HepG2 (cell line): ENCODE measurements around the gene TARS3. TPM values are rescaled to one million over a fixed set of nuclear protein-coding genes. Genes with fewer than 3 reads are reported as not detected.

Experiments
- ATAC-seq: fragments of 200-7000 bp; cut with Tn5 transposase; 3 replicates; pipeline ENCODE4 v1.9.1; 2020; ENCODE audit warnings: mild to moderate bottlenecking, moderate library complexity
- BruUV-seq: library from RNA; stranded (reverse); fragments of 400-500 nt; replicated peaks from 2 replicates; lab custom pipeline; 2021; lab: Mats Ljungman, UMichigan
- CTCF ChIA-PET: fragments of 300-600 bp; formaldehyde crosslinking; extraction: SDS; loops from one replicate; lab custom pipeline; 2021; ENCODE audit warnings: low total read pairs, inconsistent platforms, low intra/inter-chr PET ratio; lab: Yijun Ruan, JAX
- POLR2A ChIA-PET: fragments of 350-600 bp; sonication (Branson Sonifier 250); formaldehyde crosslinking; loops from one replicate; lab custom pipeline; 2020; ENCODE audit warnings: antibody characterized with exemption, inconsistent platforms; lab: Yijun Ruan, JAX
- DNase-seq: peaks from one replicate; pipeline ENCODE4 v3.0.0-alpha.2; 2015; ENCODE audit warnings: low spot score
- FAIRE-seq: peaks from 3 replicates; lab custom pipeline; 2011; peaks lifted over from hg19 to GRCh38; lab: Jason Lieb, UNC
- H2AFZ ChIP-seq: one replicate; pipeline ENCODE4 v1.6.1; 2011; ENCODE audit warnings: low read length, inconsistent platforms
- H3K27ac ChIP-seq: fragments of 300-600 bp; 3 replicates; pipeline ENCODE4 v1.8.0; 2011; ENCODE audit warnings: mixed run types, mild to moderate bottlenecking, mixed read lengths, low read length, inconsistent platforms; ENCODE audit not compliant: insufficient read depth; ENCODE audit errors: extremely low read length
- H3K27me3 ChIP-seq, 2 experiments: fragments of 200-600 bp in 1 of 2; 2 replicates in 1 of 2; 3 replicates in 1 of 2; pipeline versions ENCODE4 v1.6.0 to v1.8.0; 2011; ENCODE audit warnings: low read length in 2 of 2, mild to moderate bottlenecking in 2 of 2, moderate library complexity in 2 of 2, inconsistent platforms in 1 of 2; ENCODE audit not compliant: insufficient read depth in 2 of 2, control insufficient read depth in 1 of 2
- H3K36me3 ChIP-seq, 2 experiments: fragments of 200-600 bp in 1 of 2; replicated peaks in 1 of 2; 2 replicates in 1 of 2; 3 replicates in 1 of 2; pipeline versions ENCODE4 v1.5.1 to v1.8.0; 2011; ENCODE audit warnings: low read length in 2 of 2, inconsistent platforms in 1 of 2; ENCODE audit not compliant: insufficient read depth in 2 of 2, control insufficient read depth in 1 of 2
- H3K4me1 ChIP-seq: 2 replicates; pipeline ENCODE4 v1.5.1; 2012; ENCODE audit warnings: low read length, inconsistent platforms; ENCODE audit not compliant: insufficient read depth
- H3K4me2 ChIP-seq: 2 replicates; pipeline ENCODE4 v1.6.0; 2011; ENCODE audit warnings: low read depth, low read length, inconsistent platforms
- H3K4me3 ChIP-seq, 3 experiments: fragments of 200-600 bp in 1 of 3; sonication (generic), shearing (Covaris generic) in 1 of 3; replicated peaks in 1 of 3; 2 replicates each; pipeline ENCODE4 v1.5.1; 2011 to 2016; ENCODE audit warnings: low read length in 3 of 3, inconsistent platforms in 2 of 3, low read depth in 2 of 3, mild to moderate bottlenecking in 2 of 3, control low read depth in 1 of 3, mixed read lengths in 1 of 3; ENCODE audit not compliant: insufficient read depth in 1 of 3
- H3K79me2 ChIP-seq: one replicate; pipeline ENCODE4 v1.6.1; 2011; ENCODE audit warnings: low read length, inconsistent platforms; ENCODE audit not compliant: insufficient read depth
- H3K9ac ChIP-seq: 2 replicates; pipeline ENCODE4 v1.6.0; 2011; ENCODE audit warnings: mild to moderate bottlenecking, low read depth, low read length, inconsistent platforms; ENCODE audit not compliant: insufficient read depth
- H3K9me3 ChIP-seq: 2 replicates; pipeline ENCODE4 v1.5.1; 2012; ENCODE audit warnings: mild to moderate bottlenecking, low read length
- H4K20me1 ChIP-seq: 2 replicates; pipeline ENCODE4 v1.6.0; 2011; ENCODE audit warnings: inconsistent platforms, mild to moderate bottlenecking, low read length, moderate library complexity; ENCODE audit not compliant: insufficient read depth
- ARNT2 ChIP-seq: sonication (generic); formaldehyde crosslinking; IDR thresholded peaks from 2 replicates; pipeline ENCODE4 v1.8.0; 2022; ENCODE audit warnings: mild to moderate bottlenecking, low read depth, missing genetic modification reagents, moderate library complexity
- ATAD3A ChIP-seq: sonication (generic); formaldehyde crosslinking; IDR thresholded peaks from 2 replicates; pipeline ENCODE4 v1.4.0; 2020; ENCODE audit warnings: missing genetic modification reagents
- FOXC1 ChIP-seq: sonication (generic); formaldehyde crosslinking; IDR thresholded peaks from 2 replicates; pipeline ENCODE4 v1.8.0; 2022; ENCODE audit warnings: mild to moderate bottlenecking, missing genetic modification reagents, borderline replicate concordance
- KAT2B ChIP-seq: fragments of 150-350 bp; IDR thresholded peaks from 2 replicates; pipeline ENCODE4 v1.6.1; 2014; ENCODE audit warnings: low read depth, low read length, borderline replicate concordance
- MIER3 ChIP-seq: IDR thresholded peaks from 2 replicates; pipeline ENCODE4 v1.6.1; 2016; ENCODE audit warnings: missing compliant biosample characterization, borderline replicate concordance
- TCF12 ChIP-seq, 2 experiments: fragments of 450-650 bp in 1 of 2; sonication (generic) in 1 of 2; formaldehyde crosslinking in 1 of 2; IDR thresholded peaks; 2 replicates each; pipeline versions ENCODE4 v1.6.1 to v1.8.0; 2017 to 2022; ENCODE audit warnings: antibody characterized with exemption in 1 of 2, mild to moderate bottlenecking in 1 of 2, missing genetic modification reagents in 1 of 2, moderate library complexity in 1 of 2
- TMF1 ChIP-seq: sonication (generic); formaldehyde crosslinking; IDR thresholded peaks from 2 replicates; pipeline ENCODE4 v1.8.1; 2022; ENCODE audit warnings: low read depth, missing genetic modification reagents
- TOPORS ChIP-seq: sonication (generic); formaldehyde crosslinking; IDR thresholded peaks from 2 replicates; pipeline ENCODE4 v1.8.0; 2023; ENCODE audit warnings: mild to moderate bottlenecking, missing genetic modification reagents
- ZNF205 ChIP-seq: IDR thresholded peaks from 2 replicates; pipeline ENCODE4 v1.6.1; 2018; ENCODE audit warnings: missing biosample characterization, missing genetic modification reagents
- ZNF441 ChIP-seq: sonication (generic); formaldehyde crosslinking; IDR thresholded peaks from 2 replicates; pipeline ENCODE4 v1.7.0; 2021; ENCODE audit warnings: missing genetic modification reagents, borderline replicate concordance
- ZNF496 ChIP-seq: sonication (generic); formaldehyde crosslinking; IDR thresholded peaks from 2 replicates; pipeline ENCODE4 v1.8.1; 2023; ENCODE audit warnings: mild to moderate bottlenecking, moderate library complexity, missing genetic modification reagents; ENCODE audit not compliant: insufficient replicate concordance
- ZNF644 ChIP-seq: IDR thresholded peaks from 2 replicates; pipeline ENCODE4 v1.6.1; 2016; ENCODE audit warnings: low read depth
- ZNF678 ChIP-seq: sonication (generic); formaldehyde crosslinking; IDR thresholded peaks from 2 replicates; pipeline ENCODE4 v1.4.0; 2020; ENCODE audit warnings: mild to moderate bottlenecking, missing genetic modification reagents
- ZNF703 ChIP-seq: sonication (generic); formaldehyde crosslinking; IDR thresholded peaks from 2 replicates; pipeline ENCODE4 v1.5.1; 2020; ENCODE audit warnings: missing genetic modification reagents, mild to moderate bottlenecking, moderate library complexity, borderline replicate concordance
- WGBS: methylation state at CpG from one replicate; pipeline ENCODE4 v1.1.6; 2017; ENCODE audit warnings: low lambda C conversion rate; 5-methylcytosine and 5-hydroxymethylcytosine counted together
- in situ Hi-C: cut with HindIII; loops from 2 replicates; pipeline ENCODE4 v1.10.0; 2017; ENCODE audit warnings: low pct_unique_long_range_greater_than_20kb; ENCODE audit not compliant: extremely low pct_ligation_motif_present
- intact Hi-C: fragments of 100-400 bp; cut with micrococcal nuclease; formaldehyde crosslinking; loops from one replicate; pipeline ENCODE4 v1.10.0; 2022; ENCODE audit not compliant: unreplicated experiment
- polyA plus RNA-seq, 8 experiments: library from polyadenylated mRNA; depleted of rRNA in 3 of 8; stranded (reverse) in 7 of 8; unstranded in 1 of 8; fragments of >200 nt; fragmentation: Illumina TruSeq in 4 of 8; extraction: Trizol in 4 of 8; gene quantifications; 2 replicates each; pipeline versions ENCODE4 v1.2.1 to v1.2.3, GENCODE V29; 2011 to 2016; ENCODE audit warnings: low read depth in 4 of 8, missing spikeins in 1 of 8, mixed read lengths in 1 of 8; ENCODE audit not compliant: insufficient read depth in 1 of 8
- total RNA-seq, 5 experiments: library from RNA; depleted of rRNA; stranded (reverse); fragments of >200 nt; fragmentation: Illumina TruSeq; extraction: Trizol; gene quantifications; 2 replicates each; pipeline ENCODE4 v1.2.3, GENCODE V29; 2016; ENCODE audit warnings: low read depth in 1 of 5
- TF ChIP-seq, protein P1 (sequence below): sonication (generic); formaldehyde crosslinking; conservative IDR thresholded peaks from 2 replicates; pipeline ENCODE4 v1.4.0; 2020; ENCODE audit warnings: missing genetic modification reagents
- TF ChIP-seq, protein P2 (sequence below): sonication (generic); formaldehyde crosslinking; IDR thresholded peaks from 2 replicates; pipeline ENCODE4 v1.4.0; 2020; ENCODE audit warnings: missing genetic modification reagents, borderline replicate concordance

The TARS3 gene
- total and polyA plus RNA-seq, 2 of the 13 experiments (the other 11 are each of a cell fraction or from before 2014, with no cell fraction given), result 4.1 to 11.7 TPM

DNA sequence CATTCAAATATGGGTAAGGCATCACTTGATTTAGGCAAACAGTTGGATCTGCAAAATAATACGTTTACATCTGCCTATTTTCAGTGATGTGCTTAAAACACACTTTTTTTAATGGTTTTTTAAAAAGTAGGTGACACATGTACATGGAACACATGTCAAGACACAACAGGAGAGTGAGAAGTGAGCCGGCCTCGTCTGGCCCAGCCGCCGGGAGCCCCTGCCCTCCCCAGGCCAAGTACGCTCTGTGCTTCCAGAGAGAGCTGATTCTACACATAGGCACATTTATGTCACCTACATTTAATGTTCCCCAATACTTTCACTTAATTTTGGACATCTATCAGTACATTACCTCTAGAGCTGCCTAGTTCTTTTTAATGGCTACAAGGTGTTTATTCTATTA, 75.9 kb downstream of the TARS3 start:
- no peak for ATAC-seq
- Histone ChIP-seq H3K36me3 (peaks cover 14 to 46% of the 10 kb centered on the region in 2 experiments), H3K27ac (no peak overlapping the region)
- POLR2A ChIA-PET, result no interaction called here
- no peak for TF ChIP-seq ZNF678 (CRISPR knock-in tag)
- TF ChIP-seq ZNF205 (CRISPR knock-in tag), result no peak
- TF ChIP-seq KAT2B, result no peak
- TF ChIP-seq ZNF441 (CRISPR knock-in tag), result no peak
- no peak for TF ChIP-seq ZNF644 (CRISPR knock-in tag)
- TF ChIP-seq ZNF703 (CRISPR knock-in tag), result no peak
- TF ChIP-seq, protein P1, sequence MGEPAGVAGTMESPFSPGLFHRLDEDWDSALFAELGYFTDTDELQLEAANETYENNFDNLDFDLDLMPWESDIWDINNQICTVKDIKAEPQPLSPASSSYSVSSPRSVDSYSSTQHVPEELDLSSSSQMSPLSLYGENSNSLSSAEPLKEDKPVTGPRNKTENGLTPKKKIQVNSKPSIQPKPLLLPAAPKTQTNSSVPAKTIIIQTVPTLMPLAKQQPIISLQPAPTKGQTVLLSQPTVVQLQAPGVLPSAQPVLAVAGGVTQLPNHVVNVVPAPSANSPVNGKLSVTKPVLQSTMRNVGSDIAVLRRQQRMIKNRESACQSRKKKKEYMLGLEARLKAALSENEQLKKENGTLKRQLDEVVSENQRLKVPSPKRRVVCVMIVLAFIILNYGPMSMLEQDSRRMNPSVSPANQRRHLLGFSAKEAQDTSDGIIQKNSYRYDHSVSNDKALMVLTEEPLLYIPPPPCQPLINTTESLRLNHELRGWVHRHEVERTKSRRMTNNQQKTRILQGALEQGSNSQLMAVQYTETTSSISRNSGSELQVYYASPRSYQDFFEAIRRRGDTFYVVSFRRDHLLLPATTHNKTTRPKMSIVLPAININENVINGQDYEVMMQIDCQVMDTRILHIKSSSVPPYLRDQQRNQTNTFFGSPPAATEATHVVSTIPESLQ (CRISPR knock-in tag), result no peak
- TF ChIP-seq ATAD3A (CRISPR knock-in tag), result no peak
- TF ChIP-seq, protein P2, sequence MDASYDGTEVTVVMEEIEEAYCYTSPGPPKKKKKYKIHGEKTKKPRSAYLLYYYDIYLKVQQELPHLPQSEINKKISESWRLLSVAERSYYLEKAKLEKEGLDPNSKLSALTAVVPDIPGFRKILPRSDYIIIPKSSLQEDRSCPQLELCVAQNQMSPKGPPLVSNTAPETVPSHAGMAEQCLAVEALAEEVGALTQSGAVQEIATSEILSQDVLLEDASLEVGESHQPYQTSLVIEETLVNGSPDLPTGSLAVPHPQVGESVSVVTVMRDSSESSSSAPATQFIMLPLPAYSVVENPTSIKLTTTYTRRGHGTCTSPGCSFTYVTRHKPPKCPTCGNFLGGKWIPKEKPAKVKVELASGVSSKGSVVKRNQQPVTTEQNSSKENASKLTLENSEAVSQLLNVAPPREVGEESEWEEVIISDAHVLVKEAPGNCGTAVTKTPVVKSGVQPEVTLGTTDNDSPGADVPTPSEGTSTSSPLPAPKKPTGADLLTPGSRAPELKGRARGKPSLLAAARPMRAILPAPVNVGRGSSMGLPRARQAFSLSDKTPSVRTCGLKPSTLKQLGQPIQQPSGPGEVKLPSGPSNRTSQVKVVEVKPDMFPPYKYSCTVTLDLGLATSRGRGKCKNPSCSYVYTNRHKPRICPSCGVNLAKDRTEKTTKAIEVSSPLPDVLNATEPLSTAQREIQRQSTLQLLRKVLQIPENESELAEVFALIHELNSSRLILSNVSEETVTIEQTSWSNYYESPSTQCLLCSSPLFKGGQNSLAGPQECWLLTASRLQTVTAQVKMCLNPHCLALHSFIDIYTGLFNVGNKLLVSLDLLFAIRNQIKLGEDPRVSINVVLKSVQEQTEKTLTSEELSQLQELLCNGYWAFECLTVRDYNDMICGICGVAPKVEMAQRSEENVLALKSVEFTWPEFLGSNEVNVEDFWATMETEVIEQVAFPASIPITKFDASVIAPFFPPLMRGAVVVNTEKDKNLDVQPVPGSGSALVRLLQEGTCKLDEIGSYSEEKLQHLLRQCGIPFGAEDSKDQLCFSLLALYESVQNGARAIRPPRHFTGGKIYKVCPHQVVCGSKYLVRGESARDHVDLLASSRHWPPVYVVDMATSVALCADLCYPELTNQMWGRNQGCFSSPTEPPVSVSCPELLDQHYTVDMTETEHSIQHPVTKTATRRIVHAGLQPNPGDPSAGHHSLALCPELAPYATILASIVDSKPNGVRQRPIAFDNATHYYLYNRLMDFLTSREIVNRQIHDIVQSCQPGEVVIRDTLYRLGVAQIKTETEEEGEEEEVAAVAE, result no peak
- TF ChIP-seq TCF12 (IDR thresholded peaks at IDR 0.05), result no peak
- TF ChIP-seq TCF12 (CRISPR knock-in tag; IDR thresholded peaks at IDR 0.05), result no peak
- no peak for TF ChIP-seq TOPORS (CRISPR knock-in tag)
- TF ChIP-seq FOXC1 (CRISPR knock-in tag), result no peak
- TF ChIP-seq ZNF496 (CRISPR knock-in tag), result no peak
- TF ChIP-seq MIER3, result no peak
- no peak for TF ChIP-seq ARNT2 (CRISPR knock-in tag)
- TF ChIP-seq TMF1, result no peak
- TF ChIP-seq, all 625 proteins: peak for 0
- BruUV-seq, result no TSS peak
- Histone ChIP-seq H3K79me2 (peaks cover 50% of the 10 kb centered on the region), H4K20me1 (no peaks in the 10 kb centered on the region; the same call in 1 of the 2 replicates), H3K4me3 (no peak overlapping the region), H3K9me3 (no peaks in the 10 kb centered on the region), H3K27me3 (no peaks in the 10 kb centered on the region; a peak in 1 of 5 replicates), H2AFZ (no peak overlapping the region), H3K9ac (no peak overlapping the region), H3K4me2 (no peak overlapping the region), H3K4me1 (peaks cover 40% of the 10 kb centered on the region)
- FAIRE-seq, result no peak
- DNase-seq, result no peak
- in situ Hi-C loops (loop anchor here (10.0 kb wide), 1 partner anchor 214 kb away; no protein-coding TSS in a partner anchor), intact Hi-C loops (no loop called here)
- CTCF ChIA-PET, result no interaction called here
- 98% methylated on average over 6 of the region's 6 CpGs for WGBS
